ENCODE measurements around the gene KATNBL1. TPM values are rescaled to one million over a fixed set of nuclear protein-coding genes. Genes with fewer than 3 reads are reported as not detected.
"Not testable (repeated sequence)": the region's sequence is repeated elsewhere in the genome, so short reads cannot be mapped to it uniquely, and the experiment has no call there.

KATNBL1 gene
- total RNA-seq, 4 donors from 2014 or later: 25.7 to 42.8 (median 39.2) TPM

DNA sequence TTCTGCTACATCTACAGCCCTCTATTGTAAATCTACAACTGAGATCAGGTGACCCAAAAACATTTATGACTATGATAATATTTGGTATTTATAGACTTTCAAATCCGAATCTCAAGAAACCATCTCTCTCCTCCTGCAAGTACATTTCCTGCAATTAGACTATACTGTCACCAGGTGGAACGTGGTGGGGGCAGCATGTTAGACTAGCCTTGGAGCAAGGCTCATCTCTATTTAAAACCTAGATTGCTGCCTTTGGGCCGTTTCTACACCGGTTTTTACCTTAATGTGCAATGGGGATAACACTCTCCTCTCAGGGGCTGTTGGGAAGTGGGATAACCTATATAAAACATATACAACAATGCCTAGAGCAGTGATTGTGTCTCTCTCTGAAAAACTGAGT, 3.8 kb upstream of the KATNBL1 start:
- no peak overlapping the region for H3K4me3 ChIP-seq (ENCODE audit: low read depth, poor library complexity, severe bottlenecking)
- intact Hi-C loops (cut with DNase I; ENCODE audit: low total_unique reads): loop anchor here (5.0 kb wide), 1 partner anchor 151 kb away; no protein-coding TSS in a partner anchor
- WGBS, 2 donors: 37 to 41% methylated on average over 4 of the region's 4 CpGs
- TF ChIP-seq POLR2A (IDR thresholded peaks at IDR 0.05): no peak
- TF ChIP-seq, protein P1, sequence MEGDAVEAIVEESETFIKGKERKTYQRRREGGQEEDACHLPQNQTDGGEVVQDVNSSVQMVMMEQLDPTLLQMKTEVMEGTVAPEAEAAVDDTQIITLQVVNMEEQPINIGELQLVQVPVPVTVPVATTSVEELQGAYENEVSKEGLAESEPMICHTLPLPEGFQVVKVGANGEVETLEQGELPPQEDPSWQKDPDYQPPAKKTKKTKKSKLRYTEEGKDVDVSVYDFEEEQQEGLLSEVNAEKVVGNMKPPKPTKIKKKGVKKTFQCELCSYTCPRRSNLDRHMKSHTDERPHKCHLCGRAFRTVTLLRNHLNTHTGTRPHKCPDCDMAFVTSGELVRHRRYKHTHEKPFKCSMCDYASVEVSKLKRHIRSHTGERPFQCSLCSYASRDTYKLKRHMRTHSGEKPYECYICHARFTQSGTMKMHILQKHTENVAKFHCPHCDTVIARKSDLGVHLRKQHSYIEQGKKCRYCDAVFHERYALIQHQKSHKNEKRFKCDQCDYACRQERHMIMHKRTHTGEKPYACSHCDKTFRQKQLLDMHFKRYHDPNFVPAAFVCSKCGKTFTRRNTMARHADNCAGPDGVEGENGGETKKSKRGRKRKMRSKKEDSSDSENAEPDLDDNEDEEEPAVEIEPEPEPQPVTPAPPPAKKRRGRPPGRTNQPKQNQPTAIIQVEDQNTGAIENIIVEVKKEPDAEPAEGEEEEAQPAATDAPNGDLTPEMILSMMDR (IDR thresholded peaks at IDR 0.05): no peak
- DNase-seq (ENCODE audit: low spot score in 2 of 2): no peak

DNA sequence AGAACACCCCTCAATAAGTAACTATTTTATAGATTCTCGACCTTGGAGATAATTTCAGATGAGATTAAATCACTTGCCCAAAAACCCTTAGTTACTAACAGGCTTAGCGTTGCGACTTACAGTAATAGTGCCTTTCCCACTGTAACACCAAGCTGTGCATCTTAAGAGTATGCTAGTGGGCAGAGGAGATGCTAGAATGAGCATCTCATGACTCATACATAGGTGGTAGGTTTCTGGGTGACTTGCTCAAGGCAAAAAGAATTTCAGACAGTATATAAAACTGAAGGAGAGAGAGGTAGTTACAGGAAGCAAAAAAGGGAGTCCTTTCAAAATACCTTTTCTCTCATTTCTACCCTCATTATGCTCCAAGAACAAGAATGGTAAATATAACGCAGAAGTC, 3.9 kb downstream of the KATNBL1 start:
- intact Hi-C loops (cut with DNase I; ENCODE audit: low total_unique reads): no loop called here
- DNase-seq (ENCODE audit: low spot score in 2 of 2): no peak
- TF ChIP-seq, protein P1 (IDR thresholded peaks at IDR 0.05): no peak
- 91 to 94% methylated on average over 4 of the region's 4 CpGs for WGBS, 2 donors
- no peak overlapping the region for H3K4me3 ChIP-seq (ENCODE audit: low read depth, poor library complexity, severe bottlenecking)

GRCh38 chr15:34203936-34204335, 6.0 kb downstream of the KATNBL1 start:
- TF ChIP-seq, protein P1 (IDR thresholded peaks at IDR 0.05): no peak
- TF ChIP-seq POLR2A (IDR thresholded peaks at IDR 0.05): no peak
- no peak overlapping the region for H3K4me3 ChIP-seq (ENCODE audit: low read depth, poor library complexity, severe bottlenecking)
- intact Hi-C loops (cut with DNase I; ENCODE audit: low total_unique reads): no loop called here
- DNase-seq (ENCODE audit: low spot score in 2 of 2): no peak
- 79 to 100% methylated on average over 1 of the region's 1 CpG for WGBS, 2 donors

DNA sequence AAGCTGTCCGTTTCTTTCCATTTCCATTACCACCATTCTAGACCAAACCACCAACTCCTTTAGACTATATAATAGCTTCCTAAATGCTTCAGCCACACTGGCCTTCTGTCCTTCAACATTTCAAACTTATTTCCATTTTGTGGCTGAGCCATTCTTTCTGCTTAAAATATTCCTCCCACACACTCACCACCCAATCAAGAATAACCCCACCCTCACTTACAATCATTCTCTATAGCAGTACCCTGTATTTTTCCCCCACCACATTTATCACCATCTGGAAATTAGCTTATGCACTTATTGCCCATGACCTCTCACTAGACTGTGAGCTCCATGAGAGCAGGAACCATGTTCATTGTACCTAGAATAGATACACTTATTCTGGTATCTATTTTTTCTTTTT, 6.6 kb downstream of the KATNBL1 start:
- WGBS, 2 donors: 86 to 94% methylated on average over 1 of the region's 1 CpG
- TF ChIP-seq, protein P1 (IDR thresholded peaks at IDR 0.05): no peak
- TF ChIP-seq POLR2A (IDR thresholded peaks at IDR 0.05): no peak
- intact Hi-C loops (cut with DNase I; ENCODE audit: low total_unique reads): no loop called here
- no peak overlapping the region for H3K4me3 ChIP-seq (ENCODE audit: low read depth, poor library complexity, severe bottlenecking)
- DNase-seq (ENCODE audit: low spot score in 2 of 2): no peak

- H3K4me3 ChIP-seq (ENCODE audit: low read depth, poor library complexity, severe bottlenecking); DNase-seq (ENCODE audit: low spot score in 2 of 2); intact Hi-C loops (cut with DNase I; ENCODE audit: low total_unique reads): not testable (repeated sequence)
- WGBS, 2 donors: 86 to 92% methylated on average over 7 of the region's 7 CpGs
These were observed 16.6 kb downstream of the KATNBL1 start for GRCh38 chr15:34193272-34193671.

- intact Hi-C loops (cut with DNase I; ENCODE audit: low total_unique reads): no loop called here
These were observed 21.2 kb downstream of the KATNBL1 start for GRCh38 chr15:34188711-34189110.

More at GRCh38 chr15:34188711-34189110, 21.2 kb downstream of the KATNBL1 start:
- TF ChIP-seq POLR2A (IDR thresholded peaks at IDR 0.05): no peak
- TF ChIP-seq, protein P1 (IDR thresholded peaks at IDR 0.05): no peak
- no peak for DNase-seq (ENCODE audit: low spot score in 2 of 2)
- 86 to 88% methylated on average over 5 of the region's 5 CpGs for WGBS, 2 donors
- H3K4me3 ChIP-seq (ENCODE audit: low read depth, poor library complexity, severe bottlenecking): no peak overlapping the region

Measured in lower leg skin (tissue), 4 donors.